SH-SY5Y (cell line): ENCODE measurements around the gene MLLT3.

ENCODE experiments used
- GATA2 ChIP-seq: IDR thresholded peaks from 2 replicates; pipeline ENCODE4 v1.6.1; 2011; ENCODE audit warnings: mild to moderate bottlenecking, low read depth, low read length
- GATA3 ChIP-seq: IDR thresholded peaks from 2 replicates; pipeline ENCODE4 v1.6.1; 2011; ENCODE audit warnings: low read depth, mild to moderate bottlenecking, low read length, moderate library complexity

DNA sequence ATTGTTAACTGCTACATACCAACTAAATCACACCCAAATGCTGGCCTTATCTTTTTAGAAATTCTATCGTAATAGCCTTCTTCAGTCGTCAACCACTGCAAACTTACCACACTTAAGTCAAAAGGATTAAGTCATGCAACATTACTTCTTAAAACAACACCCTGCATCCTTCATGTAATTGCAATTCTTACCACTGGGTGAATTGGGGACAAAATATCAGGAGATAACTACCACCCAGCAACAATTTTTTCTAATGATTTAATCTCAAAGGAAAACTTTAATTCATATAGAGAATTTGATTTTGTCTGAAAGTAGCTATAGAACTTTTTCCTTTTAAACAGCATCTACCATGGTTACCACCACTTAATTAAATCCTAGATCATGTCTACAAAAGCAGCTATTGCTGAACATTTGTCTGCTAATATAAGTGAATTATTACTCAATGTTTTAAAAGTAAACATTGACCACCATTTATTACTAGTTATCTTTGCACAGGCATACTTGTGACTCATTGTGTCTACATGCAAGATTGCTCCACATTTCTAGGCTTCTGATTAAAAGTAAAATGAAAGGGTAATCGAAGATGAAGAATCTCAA is 10.5 kb downstream of the MLLT3 start:
- TF ChIP-seq GATA2 (no peak), GATA3 (no peak)
